Neural cell (in vitro differentiated cells): ENCODE data around the gene CHKA.

Experiments
- CTCF ChIP-seq: fragments of 450-650 bp; IDR thresholded peaks from 2 replicates; pipeline ENCODE4 v1.5.1; 2014; ENCODE audit warnings: antibody characterized with exemption, mild to moderate bottlenecking, moderate library complexity; ENCODE audit not compliant: poor library complexity, severe bottlenecking
- POLR2AphosphoS5 ChIP-seq: IDR thresholded peaks from 2 replicates; pipeline ENCODE4 v1.6.1; 2012

- TF ChIP-seq CTCF (no peak), POLR2AphosphoS5 (no peak)
Observed at GRCh38 chr11:68033708-68034045, 87.5 kb downstream of the CHKA start.
